ENCODE results near the gene LIN28A.
"Not testable (repeated sequence)": the region's sequence is repeated elsewhere in the genome, so short reads cannot be mapped to it uniquely, and the experiment has no call there.

The LIN28A gene, protein sequence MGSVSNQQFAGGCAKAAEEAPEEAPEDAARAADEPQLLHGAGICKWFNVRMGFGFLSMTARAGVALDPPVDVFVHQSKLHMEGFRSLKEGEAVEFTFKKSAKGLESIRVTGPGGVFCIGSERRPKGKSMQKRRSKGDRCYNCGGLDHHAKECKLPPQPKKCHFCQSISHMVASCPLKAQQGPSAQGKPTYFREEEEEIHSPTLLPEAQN

DNA sequence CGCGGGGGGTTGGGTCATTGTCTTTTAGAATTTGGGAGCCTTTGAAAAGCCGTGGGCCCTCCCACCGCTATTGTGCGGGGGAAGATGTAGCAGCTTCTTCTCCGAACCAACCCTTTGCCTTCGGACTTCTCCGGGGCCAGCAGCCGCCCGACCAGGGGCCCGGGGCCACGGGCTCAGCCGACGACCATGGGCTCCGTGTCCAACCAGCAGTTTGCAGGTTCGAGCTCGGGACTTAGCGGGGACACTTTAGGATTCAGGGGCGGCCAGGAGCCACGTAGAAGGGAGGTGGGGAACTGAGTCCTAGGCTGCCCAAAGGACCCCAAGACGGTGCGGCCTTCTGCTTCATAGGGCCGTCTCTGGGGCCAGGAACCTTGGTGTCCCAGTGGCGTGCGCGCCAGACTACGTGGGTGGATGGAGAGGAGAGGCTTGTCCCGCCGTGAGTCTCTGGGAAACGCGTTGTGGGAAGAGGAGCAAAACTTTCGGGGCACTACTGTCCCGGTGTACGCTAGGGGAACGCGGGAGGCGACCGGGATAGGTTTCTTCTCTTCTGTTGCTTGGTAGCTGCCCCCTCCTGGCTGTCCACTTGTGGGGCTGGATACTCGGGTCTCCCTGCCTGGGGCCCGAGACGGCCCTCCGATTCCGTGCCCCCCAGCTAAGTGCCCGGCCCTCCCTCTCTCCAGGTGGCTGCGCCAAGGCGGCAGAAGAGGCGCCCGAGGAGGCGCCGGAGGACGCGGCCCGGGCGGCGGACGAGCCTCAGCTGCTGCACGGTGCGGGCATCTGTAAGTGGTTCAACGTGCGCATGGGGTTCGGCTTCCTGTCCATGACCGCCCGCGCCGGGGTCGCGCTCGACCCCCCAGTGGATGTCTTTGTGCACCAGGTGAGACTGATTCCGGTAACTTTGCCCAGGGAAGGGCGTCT, at the start of gene LIN28A:
LIN28A (plus strand) TSS at position 112 of the 918 bp plus-strand sequence; CDS start at position 187, 75 bp downstream.
- Mint-ChIP-seq H3K27me3 (peaks cover 78% of the 10 kb centered on the region), H3K4me1 (peaks cover 28% of the 10 kb centered on the region), H3K4me3 (peak within 1 kb of the TSS; percentile 14), H3K27ac (ENCODE audit: low read depth) (no peak within 1 kb of the TSS), H3K36me3 (ENCODE audit: insufficient read depth) (peaks cover 9% of the 10 kb centered on the region), H3K9me3 (no peaks in the 10 kb centered on the region)
- no peak for ATAC-seq (replicated peaks; ENCODE audit: extremely low read depth, poor library complexity, severe bottlenecking)
- no peak for DNase-seq (ENCODE audit: low spot score in 2 of 2)

DNA sequence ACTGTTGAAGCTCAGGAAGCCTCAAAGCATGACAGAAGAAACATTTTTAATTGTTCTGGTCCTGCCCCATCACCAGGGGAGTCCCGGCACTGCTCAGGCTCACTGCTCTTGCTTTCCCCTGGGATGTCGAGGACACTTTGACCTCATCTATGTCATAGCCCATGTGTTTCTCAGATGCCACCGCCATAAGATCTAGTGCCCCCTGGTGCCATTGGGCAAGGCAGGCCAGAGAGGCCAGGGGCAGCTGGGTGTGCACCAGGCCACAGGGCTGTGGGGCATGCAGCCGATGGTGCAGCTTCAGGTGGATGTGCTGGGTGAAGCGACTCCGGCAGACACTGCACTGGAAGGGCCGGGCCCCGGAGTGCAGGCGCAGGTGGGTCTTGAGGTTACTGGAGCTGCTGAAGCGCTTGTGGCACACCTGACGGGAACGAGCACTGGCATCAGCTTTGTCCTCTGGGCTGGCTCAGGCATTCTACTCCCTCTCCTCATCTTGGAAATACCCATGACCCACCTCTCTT, 49.0 kb upstream of the LIN28A start:
- H3K36me3 Mint-ChIP-seq (ENCODE audit: insufficient read depth): peaks cover 9% of the 10 kb centered on the region
- H3K27me3 Mint-ChIP-seq: peaks cover 61% of the 10 kb centered on the region
- no peak overlapping the region for H3K27ac Mint-ChIP-seq (ENCODE audit: low read depth)
- H3K4me3 Mint-ChIP-seq: no peak overlapping the region
- peaks cover 46% of the 10 kb centered on the region for H3K4me1 Mint-ChIP-seq
- no peak for ATAC-seq (replicated peaks; ENCODE audit: extremely low read depth, poor library complexity, severe bottlenecking)
- DNase-seq (ENCODE audit: low spot score in 2 of 2): no peak
- no peaks in the 10 kb centered on the region for H3K9me3 Mint-ChIP-seq

DNA sequence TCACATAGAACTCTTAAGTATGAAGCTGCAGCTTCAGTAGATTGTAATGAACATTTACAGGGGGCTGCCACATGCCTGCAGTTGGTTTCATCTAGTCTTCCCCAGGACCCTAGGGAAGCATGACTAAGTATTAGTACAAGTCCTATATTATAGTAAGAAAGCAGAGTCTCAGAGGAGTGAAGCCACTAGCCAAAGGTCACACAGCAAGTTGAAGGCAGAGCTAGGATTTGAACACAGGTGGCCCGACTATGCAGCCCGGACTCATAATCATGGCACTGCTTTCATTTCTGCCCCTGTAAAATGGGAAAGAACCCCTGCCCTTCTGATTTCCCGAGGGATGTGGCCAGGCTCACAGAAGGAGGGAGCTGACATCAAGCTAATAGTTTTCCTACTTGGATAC, 48.3 kb upstream of the LIN28A start:
- Mint-ChIP-seq H3K27me3 (peaks cover 61% of the 10 kb centered on the region), H3K36me3 (ENCODE audit: insufficient read depth) (peaks cover 9% of the 10 kb centered on the region), H3K4me1 (peaks cover 46% of the 10 kb centered on the region), H3K9me3 (no peaks in the 10 kb centered on the region), H3K4me3 (no peak overlapping the region), H3K27ac (ENCODE audit: low read depth) (no peak overlapping the region)
- DNase-seq (ENCODE audit: low spot score in 2 of 2): no peak
- ATAC-seq (replicated peaks; ENCODE audit: extremely low read depth, poor library complexity, severe bottlenecking): no peak

DNA sequence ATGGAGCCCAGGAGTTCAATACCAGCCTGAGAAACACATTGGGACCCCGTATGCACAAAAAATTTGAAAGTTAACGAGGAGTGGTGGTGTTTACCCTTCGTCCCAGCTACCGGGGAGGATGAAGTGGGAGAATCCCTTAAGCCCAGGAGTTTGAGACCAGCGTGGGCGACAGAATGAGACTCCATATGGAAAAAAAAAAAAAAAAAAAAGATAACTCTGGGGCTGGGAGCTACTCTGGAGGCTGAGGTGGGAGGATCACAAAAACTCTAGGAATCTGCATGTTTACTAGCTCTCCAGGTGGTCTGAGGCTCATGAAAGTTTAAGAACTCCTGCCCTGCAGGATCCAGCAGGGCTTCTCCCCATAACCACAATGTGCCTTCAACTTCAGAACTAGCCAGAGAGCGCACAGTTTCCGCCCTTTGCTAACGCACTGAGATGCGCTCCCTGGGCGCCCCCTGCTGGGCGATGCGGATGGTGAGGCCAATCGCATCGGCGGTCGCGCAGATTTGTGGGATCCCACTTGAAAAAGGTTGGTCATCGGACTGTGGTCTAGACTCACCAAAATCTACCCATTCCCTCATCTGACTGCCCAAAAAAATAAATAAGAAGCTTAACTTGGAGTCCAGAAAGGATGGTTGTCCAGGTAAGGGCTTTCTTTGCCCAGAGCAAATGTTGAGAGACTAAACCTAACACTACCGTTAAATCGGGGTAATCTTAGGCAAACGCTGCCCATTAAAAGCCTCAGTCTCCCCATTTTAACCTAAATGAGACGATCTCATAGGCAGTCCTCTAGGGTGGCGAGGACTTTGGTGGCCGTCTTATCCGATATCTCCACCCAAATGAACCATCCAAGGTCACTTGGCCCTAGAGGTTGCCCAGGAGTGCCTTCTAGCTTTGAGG, 46.8 kb upstream of the LIN28A start:
- peaks cover 58% of the 10 kb centered on the region for H3K27me3 Mint-ChIP-seq
- H3K4me1 Mint-ChIP-seq: peaks cover 41% of the 10 kb centered on the region
- ATAC-seq (replicated peaks; ENCODE audit: extremely low read depth, poor library complexity, severe bottlenecking) (peak; percentile 78), DNase-seq (ENCODE audit: low spot score in 2 of 2) (peak; percentile 73 to 83)
- H3K9me3 Mint-ChIP-seq: no peaks in the 10 kb centered on the region
- peaks cover 8% of the 10 kb centered on the region for H3K36me3 Mint-ChIP-seq (ENCODE audit: insufficient read depth)
- peak overlapping the region; percentile 25 for H3K4me3 Mint-ChIP-seq
- no peak overlapping the region for H3K27ac Mint-ChIP-seq (ENCODE audit: low read depth)

DNA sequence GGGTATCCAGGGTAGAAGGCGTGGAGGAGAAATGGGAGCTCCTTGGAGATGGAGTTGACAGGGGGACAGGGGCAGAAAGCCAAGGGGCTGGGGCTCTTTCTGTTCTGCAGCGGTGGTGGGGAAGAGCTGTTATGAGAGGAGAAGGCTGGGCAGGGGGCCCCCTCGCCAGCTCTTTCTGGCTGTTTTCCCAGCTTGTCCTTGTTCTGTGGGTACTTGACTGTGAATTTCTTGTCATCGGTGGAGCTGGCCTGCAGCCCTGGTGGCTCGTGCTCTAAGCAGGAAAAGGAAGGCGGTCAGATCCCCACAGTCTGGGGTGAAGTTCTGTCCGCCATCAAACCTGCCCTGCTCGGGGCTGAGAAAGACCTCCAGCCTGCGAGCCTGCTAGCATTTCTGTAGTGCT, 45.7 kb upstream of the LIN28A start:
- Mint-ChIP-seq H3K4me1 (peaks cover 34% of the 10 kb centered on the region), H3K36me3 (ENCODE audit: insufficient read depth) (peaks cover 8% of the 10 kb centered on the region), H3K9me3 (no peaks in the 10 kb centered on the region), H3K27me3 (peaks cover 47% of the 10 kb centered on the region), H3K4me3 (no peak overlapping the region), H3K27ac (ENCODE audit: low read depth) (no peak overlapping the region)
- no peak for DNase-seq (ENCODE audit: low spot score in 2 of 2)
- ATAC-seq (replicated peaks; ENCODE audit: extremely low read depth, poor library complexity, severe bottlenecking): no peak

DNA sequence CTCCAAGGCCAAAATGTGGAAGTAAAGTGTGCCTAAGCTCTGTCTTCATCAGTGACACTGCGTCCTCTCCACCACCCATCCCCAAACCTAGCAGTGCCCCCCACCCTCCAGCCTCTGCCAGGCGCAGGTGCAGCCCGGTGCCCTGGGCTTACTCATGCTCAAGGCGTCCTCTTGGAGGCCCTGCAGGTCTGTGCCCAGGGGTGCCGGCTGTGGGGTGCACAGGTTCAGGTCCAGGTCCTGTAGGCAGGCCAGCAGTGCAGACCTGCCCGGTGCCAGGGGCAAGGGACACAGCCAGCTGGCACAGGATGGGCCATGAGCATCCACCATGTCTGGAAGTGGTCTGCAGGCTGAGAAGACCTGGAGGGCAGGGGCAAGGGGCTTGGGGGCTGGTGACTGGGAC, 43.2 kb upstream of the LIN28A start:
- no peak for DNase-seq (ENCODE audit: low spot score in 2 of 2)
- no peak for ATAC-seq (replicated peaks; ENCODE audit: extremely low read depth, poor library complexity, severe bottlenecking)

DNA sequence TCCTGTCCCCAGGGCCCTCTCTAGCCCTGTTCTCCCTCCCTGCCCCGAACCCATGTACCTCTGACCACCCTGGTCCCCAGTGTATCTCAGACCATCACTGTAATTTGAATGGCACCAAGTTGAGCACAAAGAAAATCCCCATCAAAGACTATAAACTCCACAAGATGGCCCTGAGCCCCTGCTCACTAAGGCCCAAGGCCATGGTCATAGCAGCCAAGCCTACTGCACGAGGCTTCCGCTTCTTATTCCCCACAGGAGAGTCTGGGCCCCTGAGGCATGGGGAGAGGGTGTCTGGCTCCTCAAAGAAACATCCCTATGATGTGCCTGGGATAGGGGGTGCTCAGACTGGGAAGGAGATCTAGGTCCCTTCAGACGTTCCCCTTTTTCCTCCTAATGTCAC, 42.6 kb upstream of the LIN28A start:
- Mint-ChIP-seq H3K27ac (ENCODE audit: low read depth) (no peak overlapping the region), H3K9me3 (peaks cover 5% of the 10 kb centered on the region), H3K27me3 (peaks cover 16% of the 10 kb centered on the region), H3K36me3 (ENCODE audit: insufficient read depth) (peaks cover 4% of the 10 kb centered on the region), H3K4me1 (peaks cover 40% of the 10 kb centered on the region), H3K4me3 (no peak overlapping the region)
- DNase-seq (ENCODE audit: low spot score in 2 of 2): no peak
- ATAC-seq (replicated peaks; ENCODE audit: extremely low read depth, poor library complexity, severe bottlenecking): no peak

More for the DNA sequence above, 43.2 kb upstream of the LIN28A start:
- peaks cover 22% of the 10 kb centered on the region for H3K27me3 Mint-ChIP-seq
- no peak overlapping the region for H3K27ac Mint-ChIP-seq (ENCODE audit: low read depth)
- H3K4me3 Mint-ChIP-seq: no peak overlapping the region
- peaks cover 5% of the 10 kb centered on the region for H3K9me3 Mint-ChIP-seq
- H3K36me3 Mint-ChIP-seq (ENCODE audit: insufficient read depth): peaks cover 3% of the 10 kb centered on the region
- peaks cover 36% of the 10 kb centered on the region for H3K4me1 Mint-ChIP-seq

DNA sequence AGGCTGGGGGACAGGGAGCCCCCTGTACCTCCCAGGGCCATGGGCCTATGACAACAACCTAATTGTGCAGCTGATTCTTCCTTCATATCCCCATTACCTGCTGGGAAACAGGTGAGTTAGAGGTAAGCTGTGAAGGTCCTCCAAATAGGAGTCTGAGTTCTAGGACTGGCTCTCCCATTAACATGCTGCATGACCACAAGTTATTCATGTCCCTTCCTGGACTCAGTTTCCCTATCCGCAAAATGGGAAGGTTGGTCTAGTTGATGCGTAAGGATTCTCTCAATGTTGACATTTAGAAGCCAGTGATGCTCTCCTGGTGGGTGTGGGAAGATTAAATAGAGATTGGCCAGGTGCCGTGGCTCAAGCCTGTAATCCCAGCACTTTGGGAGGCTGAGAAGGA, 42.1 kb upstream of the LIN28A start:
- no peak for DNase-seq (ENCODE audit: low spot score in 2 of 2)
- peaks cover 40% of the 10 kb centered on the region for H3K4me1 Mint-ChIP-seq
- peaks cover 5% of the 10 kb centered on the region for H3K9me3 Mint-ChIP-seq
- H3K36me3 Mint-ChIP-seq (ENCODE audit: insufficient read depth): peaks cover 4% of the 10 kb centered on the region
- H3K27ac Mint-ChIP-seq (ENCODE audit: low read depth): no peak overlapping the region
- H3K27me3 Mint-ChIP-seq: peaks cover 11% of the 10 kb centered on the region
- no peak overlapping the region for H3K4me3 Mint-ChIP-seq
- no peak for ATAC-seq (replicated peaks; ENCODE audit: extremely low read depth, poor library complexity, severe bottlenecking)

DNA sequence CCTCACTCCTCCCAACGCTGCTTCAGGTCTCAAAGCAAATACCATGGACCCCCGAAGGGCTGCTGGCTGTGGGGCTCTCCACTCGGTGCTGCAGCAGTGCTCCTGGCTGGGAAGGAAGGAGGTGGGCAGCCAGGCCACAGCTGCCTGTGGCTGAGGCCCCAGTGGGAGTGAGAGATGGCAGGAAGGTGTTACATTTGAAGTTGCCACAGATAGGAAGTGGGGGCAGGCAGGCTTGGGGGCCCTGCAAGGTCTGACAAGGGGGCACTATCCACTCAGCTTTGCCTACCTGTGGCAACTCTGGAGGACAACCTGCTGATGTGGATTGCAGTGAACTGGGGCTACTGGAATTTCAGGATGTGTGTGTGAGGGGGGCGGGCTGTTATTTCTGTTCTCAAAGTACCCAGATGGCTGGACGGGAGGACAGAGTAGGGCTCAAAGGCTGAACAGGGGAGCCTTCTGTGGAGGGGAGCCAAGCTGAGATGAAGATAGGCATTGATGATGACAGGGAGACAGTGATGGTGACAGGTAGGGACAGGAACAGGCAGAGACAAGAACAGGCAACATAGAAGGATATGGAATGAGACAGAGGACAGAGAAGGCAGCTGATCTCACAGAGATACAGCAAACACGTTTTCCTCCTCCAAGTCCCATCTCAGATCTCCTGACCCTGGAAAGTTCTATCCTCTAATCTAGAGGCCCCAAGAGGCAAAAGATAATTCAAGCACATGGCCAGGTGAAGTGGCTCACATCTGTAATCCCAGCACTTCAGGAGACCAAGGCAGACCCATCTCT, 39.8 kb upstream of the LIN28A start:
- no peak for ATAC-seq (replicated peaks; ENCODE audit: extremely low read depth, poor library complexity, severe bottlenecking)
- no peak for DNase-seq (ENCODE audit: low spot score in 2 of 2)
- peak overlapping the region; percentile 75 for H3K4me3 Mint-ChIP-seq
- peaks cover 5% of the 10 kb centered on the region for H3K9me3 Mint-ChIP-seq
- H3K4me1 Mint-ChIP-seq: peaks cover 55% of the 10 kb centered on the region
- H3K36me3 Mint-ChIP-seq (ENCODE audit: insufficient read depth): peaks cover 7% of the 10 kb centered on the region
- peak overlapping the region; percentile 75 for H3K27ac Mint-ChIP-seq (ENCODE audit: low read depth)
- no peaks in the 10 kb centered on the region for H3K27me3 Mint-ChIP-seq

DNA sequence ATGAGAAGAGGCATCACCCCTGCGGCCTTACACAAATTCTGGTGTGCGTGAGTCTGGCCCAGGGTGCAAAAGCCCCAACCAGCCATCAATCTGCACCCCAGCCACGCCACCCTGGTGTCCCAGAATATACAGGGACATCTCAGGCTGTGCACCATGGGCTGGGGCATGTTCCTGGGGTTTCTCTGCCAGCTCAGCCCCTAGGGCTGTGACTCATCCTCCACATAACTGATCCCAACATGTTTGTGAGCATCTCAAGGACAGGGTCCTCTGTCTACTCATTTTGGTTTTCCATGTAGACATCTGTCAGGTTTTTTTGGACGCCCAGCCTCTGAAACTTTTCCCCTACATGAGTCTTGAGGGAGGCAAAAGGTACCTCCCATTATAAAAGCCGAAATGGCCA, 38.6 kb upstream of the LIN28A start:
- ATAC-seq (replicated peaks; ENCODE audit: extremely low read depth, poor library complexity, severe bottlenecking) (no peak), DNase-seq (ENCODE audit: low spot score in 2 of 2) (no peak)
- H3K4me3 Mint-ChIP-seq: peak overlapping the region; percentile 75
- peaks cover 67% of the 10 kb centered on the region for H3K4me1 Mint-ChIP-seq
- H3K27me3 Mint-ChIP-seq: no peaks in the 10 kb centered on the region
- H3K9me3 Mint-ChIP-seq: peaks cover 5% of the 10 kb centered on the region
- H3K36me3 Mint-ChIP-seq (ENCODE audit: insufficient read depth): peaks cover 7% of the 10 kb centered on the region
- H3K27ac Mint-ChIP-seq (ENCODE audit: low read depth): peak overlapping the region; percentile 45

DNA sequence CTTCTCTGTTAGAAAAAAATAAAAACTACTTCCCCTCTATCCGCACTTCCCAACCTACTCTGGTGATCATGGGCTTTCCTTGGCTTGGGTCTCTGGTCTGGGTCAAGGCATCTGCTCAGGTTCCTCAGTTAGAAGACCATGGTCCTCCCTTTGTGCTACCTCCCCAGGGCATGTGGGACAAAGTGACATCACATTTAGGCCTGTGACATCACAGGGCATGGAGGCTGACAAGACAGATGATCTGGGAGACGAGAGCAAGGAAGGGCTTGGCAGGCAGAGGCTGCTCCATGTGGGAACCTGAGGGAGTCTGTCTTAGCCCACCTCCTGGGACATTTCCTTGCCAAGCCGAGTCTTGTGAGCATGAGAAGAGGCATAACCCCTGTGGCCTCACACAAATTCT, 38.0 kb upstream of the LIN28A start, which contains the start of gene ZNF683:
ZNF683 (minus strand) TSS at position 140 of the 400 bp plus-strand sequence. CDS start 4,179 bp downstream, outside the sequence.
- H3K27ac Mint-ChIP-seq (ENCODE audit: low read depth): peak within 1 kb of the TSS; percentile 75
- H3K4me3 Mint-ChIP-seq: peak within 1 kb of the TSS; percentile 75
- H3K27me3 Mint-ChIP-seq; DNase-seq (ENCODE audit: low spot score in 2 of 2); ATAC-seq (replicated peaks; ENCODE audit: extremely low read depth, poor library complexity, severe bottlenecking); H3K9me3 Mint-ChIP-seq; H3K36me3 Mint-ChIP-seq (ENCODE audit: insufficient read depth): not testable (repeated sequence)
- H3K4me1 Mint-ChIP-seq: peaks cover 73% of the 10 kb centered on the region

Measured in central memory CD8-positive, alpha-beta T cell (primary cell).